ENCODE data around the gene PRICKLE3.
A peak's percentile ranks its signal among the peaks of the same experiment; 100 is the strongest.

DNA sequence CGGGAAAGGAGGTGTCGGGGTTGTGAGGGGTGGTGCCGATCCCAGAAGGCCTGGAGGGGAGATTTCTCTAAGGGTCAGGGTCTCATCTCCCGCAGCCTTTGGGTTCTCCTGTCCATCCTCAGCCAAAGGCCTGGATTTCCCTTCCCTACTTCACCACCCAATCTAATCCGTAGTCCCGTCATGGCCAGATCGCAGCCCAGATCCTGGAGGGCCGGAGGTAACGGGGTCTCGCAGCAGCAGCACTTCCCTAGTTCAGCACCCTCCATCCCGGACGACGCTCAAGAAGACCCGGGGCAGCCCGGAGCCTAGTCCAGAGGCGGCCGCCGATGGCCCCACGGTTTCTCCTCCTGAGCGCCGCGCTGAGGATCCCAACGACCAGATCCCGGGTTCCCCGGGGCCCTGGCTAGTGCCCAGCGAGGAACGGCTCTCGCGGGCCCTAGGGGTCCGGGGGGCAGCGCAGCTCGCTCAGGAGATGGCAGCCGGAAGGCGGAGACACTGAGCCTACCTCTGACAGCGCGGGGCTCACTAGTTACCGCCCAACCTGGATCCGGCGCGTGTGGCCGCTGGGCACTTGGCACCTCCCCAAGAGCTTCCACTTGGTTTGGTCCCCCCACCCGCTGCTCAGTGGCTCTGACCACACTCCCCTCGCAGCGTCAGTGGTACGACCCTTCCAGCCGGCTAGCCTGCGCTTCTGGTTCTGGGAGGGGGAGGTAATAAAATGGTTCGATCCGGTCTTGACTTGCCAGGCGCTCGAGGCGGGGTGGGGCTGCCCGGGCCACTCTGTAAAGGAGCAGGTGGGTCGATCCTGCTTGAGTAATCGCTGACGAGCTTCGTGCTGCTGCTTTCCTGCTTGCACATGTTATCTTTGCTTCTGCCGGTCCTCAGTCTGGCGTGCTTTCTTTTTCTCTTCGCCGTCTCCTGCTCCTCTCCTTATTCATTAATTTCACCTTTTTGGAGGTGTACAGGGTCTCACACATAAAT is 20.0 kb downstream of the PRICKLE3 start:
- TF ChIP-seq, protein P1, sequence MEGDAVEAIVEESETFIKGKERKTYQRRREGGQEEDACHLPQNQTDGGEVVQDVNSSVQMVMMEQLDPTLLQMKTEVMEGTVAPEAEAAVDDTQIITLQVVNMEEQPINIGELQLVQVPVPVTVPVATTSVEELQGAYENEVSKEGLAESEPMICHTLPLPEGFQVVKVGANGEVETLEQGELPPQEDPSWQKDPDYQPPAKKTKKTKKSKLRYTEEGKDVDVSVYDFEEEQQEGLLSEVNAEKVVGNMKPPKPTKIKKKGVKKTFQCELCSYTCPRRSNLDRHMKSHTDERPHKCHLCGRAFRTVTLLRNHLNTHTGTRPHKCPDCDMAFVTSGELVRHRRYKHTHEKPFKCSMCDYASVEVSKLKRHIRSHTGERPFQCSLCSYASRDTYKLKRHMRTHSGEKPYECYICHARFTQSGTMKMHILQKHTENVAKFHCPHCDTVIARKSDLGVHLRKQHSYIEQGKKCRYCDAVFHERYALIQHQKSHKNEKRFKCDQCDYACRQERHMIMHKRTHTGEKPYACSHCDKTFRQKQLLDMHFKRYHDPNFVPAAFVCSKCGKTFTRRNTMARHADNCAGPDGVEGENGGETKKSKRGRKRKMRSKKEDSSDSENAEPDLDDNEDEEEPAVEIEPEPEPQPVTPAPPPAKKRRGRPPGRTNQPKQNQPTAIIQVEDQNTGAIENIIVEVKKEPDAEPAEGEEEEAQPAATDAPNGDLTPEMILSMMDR (IDR thresholded peaks at IDR 0.05) = peak; percentile 13 to 30 (median 19)
- peak; percentile 38 for TF ChIP-seq POLR2A (IDR thresholded peaks at IDR 0.05)
- peak; percentile 16 to 64 (median 51) for TF ChIP-seq POLR2AphosphoS5 (IDR thresholded peaks at IDR 0.05)
- no peak for TF ChIP-seq EP300 (IDR thresholded peaks at IDR 0.05; ENCODE audit: low read depth)
